HFF-Myc (cell line): ENCODE results near the gene RAMACL.

Experiments used
- DNase-seq: peaks from one replicate; pipeline ENCODE4 v3.0.0-alpha.2; 2011; ENCODE audit warnings: low read depth; ENCODE audit errors: extremely low read depth
- H3K4me3 ChIP-seq: replicated peaks from 2 replicates; pipeline ENCODE4 v1.5.1; 2011; ENCODE audit warnings: low read depth, mild to moderate bottlenecking, control low read depth, low read length
- TF ChIP-seq, protein P1 (sequence below): IDR thresholded peaks from 2 replicates; pipeline ENCODE4 v1.5.1; 2012; ENCODE audit warnings: mild to moderate bottlenecking, low read depth, low read length, control low read depth; ENCODE audit errors: missing control alignments

The RAMACL gene

DNA sequence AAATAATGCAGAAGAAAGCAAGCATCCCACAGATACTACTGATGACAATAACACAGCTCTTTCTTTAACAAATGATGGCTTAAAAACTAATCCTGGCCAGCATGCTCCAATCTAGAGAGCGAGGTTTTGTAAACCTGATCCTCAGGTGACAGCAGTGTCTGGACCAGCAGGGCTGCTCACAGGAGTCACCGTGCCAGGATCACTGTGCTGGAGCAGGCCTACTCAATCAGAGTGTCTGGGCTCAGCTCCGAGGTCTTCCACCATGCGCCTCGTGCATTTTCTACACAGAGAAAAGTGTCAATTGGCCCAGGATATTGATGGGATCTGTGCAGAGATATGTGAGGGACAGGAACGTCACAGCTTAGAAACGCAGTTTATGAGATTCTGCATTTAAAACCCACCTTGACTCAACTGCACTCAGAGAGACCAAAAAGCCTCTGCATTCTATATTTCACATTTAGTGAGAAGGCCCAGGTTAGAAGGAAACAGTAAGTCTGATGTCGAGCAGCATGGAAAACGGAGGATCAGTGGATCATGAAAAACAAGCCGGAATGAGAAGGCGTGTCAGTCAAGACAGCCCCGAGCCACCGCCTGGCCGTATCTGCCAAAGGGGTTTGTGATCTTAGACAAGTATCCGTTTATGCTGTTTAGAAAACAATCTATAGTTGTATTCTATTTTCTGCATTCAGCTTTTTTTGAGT is 7.8 kb downstream of the RAMACL start:
- TF ChIP-seq, protein P1, sequence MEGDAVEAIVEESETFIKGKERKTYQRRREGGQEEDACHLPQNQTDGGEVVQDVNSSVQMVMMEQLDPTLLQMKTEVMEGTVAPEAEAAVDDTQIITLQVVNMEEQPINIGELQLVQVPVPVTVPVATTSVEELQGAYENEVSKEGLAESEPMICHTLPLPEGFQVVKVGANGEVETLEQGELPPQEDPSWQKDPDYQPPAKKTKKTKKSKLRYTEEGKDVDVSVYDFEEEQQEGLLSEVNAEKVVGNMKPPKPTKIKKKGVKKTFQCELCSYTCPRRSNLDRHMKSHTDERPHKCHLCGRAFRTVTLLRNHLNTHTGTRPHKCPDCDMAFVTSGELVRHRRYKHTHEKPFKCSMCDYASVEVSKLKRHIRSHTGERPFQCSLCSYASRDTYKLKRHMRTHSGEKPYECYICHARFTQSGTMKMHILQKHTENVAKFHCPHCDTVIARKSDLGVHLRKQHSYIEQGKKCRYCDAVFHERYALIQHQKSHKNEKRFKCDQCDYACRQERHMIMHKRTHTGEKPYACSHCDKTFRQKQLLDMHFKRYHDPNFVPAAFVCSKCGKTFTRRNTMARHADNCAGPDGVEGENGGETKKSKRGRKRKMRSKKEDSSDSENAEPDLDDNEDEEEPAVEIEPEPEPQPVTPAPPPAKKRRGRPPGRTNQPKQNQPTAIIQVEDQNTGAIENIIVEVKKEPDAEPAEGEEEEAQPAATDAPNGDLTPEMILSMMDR: no peak
- DNase-seq: no peak
- H3K4me3 ChIP-seq: no peak overlapping the region

DNA sequence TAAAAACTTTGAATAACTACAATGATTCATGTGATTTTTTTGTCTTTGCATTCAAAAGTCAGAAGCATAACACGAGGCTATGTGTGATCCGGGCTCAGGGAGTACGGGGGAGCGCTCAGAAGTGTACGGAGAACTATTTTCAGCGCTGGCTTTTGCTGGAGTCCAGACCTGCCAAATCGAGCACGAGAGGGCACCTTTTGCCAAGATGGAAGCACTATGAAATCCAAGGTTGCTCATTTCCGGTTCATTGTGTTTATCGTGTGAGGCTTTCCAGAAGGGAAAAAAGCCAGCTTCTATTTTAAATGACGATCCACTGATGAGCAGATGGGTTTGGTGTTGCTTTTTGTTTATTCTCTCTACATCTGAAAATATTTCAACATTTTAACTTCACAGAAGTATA is 11.3 kb downstream of the RAMACL start:
- no peak overlapping the region for H3K4me3 ChIP-seq
- TF ChIP-seq, protein P1: no peak

DNA sequence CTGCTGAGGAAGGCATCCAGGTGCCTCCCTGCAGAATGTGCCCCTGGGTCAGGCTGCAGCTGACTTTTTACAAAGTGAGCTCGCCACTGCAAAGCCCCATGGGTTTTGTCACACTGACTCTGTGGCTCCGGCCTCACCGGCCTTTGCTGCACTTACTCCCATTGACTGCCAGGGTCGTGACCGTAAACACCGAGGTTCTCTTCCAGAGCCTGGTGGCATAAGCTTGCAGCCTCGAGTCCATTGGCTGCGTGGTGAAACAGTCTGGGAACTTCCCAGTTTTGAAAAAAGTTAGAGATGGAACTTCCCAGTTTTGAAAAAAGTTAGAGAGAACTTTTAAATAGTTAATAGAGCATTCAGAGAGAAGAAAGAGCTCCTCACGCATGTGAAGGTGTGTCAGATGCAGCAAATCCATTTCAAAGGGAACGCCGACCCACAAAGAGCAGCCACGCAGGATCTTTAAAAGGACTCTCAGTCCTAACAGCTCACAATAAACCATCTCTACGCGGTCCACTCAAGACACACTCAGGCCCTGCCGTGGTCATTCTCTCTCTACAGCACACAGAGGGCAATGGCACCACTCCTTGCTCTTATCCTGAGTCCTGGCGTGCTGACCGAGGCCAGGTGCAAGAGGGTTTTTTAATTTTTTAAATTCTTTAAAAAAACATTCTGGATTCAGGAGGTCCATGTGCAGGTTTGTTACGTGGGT is 12.8 kb downstream of the RAMACL start:
- no peak overlapping the region for H3K4me3 ChIP-seq
- TF ChIP-seq, protein P1: no peak
- DNase-seq: no peak

More for the DNA sequence above, 11.3 kb downstream of the RAMACL start:
- DNase-seq: no peak

DNA sequence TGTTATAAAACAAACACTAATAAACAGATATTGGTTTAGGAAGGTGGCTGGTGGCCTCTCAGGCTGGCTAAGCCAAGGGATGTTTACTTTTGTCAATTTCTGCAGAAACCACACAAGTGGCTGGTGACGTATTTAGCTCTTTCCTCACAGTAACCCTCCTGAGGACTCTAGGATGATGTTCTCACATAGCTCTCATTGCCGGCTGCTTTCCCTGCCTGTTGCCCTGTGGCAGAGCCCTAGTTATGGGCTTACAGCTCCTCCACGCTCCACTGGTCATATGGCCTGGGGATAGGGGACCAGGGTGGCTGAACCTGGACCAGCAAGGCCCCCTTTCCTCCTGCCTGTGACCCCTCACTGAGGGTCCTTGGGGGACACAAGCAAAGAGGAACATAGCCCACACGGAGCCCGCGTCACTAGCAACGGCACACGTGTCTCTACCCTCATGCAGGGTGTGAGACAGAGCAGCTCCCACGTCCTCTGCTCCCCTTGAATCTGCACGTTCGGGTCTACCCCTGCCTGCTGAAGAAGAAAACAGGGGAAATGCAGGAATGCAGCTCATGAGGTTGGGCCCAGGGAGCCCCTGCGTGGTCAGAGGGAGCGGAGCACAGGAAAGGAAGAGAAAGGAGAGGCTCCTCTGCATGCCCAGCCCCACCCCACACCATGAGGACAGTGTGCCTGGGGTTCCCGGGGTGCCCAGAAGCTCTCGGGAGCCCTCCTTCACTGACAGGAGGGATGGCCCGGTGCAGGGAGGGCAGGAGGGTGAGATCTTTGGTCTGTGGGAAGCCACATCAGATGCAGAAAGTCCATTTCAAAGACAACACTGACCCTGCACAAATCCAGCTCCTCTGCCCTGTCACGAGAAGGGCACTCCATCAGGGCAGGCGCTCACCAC is 13.9 kb downstream of the RAMACL start:
- H3K4me3 ChIP-seq: no peak overlapping the region
- no peak for DNase-seq
- TF ChIP-seq, protein P1: no peak

DNA sequence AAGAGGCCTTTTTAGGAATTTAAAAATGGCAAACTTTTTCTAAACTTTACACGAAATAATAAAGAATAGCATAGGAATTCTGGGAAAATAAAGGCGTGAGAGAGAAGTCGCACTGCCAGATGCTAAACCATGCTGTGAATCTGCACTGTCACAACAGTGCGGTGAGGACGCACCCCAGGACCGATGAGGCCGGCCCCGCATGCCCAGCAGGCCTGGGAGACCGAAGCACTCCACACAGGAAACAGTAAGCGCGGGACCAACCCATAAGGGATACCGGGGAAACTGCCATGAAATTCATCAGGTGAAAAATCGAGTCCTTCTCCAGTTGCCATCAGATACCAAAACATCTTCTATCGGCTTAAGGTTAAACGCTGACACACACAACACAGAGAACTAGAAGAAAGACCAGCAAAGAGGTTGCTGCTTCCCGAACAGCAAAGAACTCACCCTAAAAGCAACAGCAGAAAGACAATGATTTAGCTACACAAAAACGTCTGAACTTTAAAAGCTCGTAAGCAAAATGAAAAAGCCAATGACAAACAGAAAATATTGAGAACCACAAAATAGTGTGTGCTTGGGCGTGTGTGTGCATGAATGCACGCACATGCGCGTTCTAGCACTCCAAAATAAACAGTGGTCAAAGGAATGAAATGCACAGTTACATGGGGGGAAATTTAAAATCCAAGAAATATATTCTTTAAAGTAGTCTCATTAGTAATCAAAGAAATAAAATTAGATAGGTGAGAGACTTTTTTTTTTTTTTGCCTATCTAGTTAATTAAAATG is 15.4 kb downstream of the RAMACL start:
- DNase-seq: no peak
- TF ChIP-seq, protein P1: no peak
- H3K4me3 ChIP-seq: no peak overlapping the region

DNA sequence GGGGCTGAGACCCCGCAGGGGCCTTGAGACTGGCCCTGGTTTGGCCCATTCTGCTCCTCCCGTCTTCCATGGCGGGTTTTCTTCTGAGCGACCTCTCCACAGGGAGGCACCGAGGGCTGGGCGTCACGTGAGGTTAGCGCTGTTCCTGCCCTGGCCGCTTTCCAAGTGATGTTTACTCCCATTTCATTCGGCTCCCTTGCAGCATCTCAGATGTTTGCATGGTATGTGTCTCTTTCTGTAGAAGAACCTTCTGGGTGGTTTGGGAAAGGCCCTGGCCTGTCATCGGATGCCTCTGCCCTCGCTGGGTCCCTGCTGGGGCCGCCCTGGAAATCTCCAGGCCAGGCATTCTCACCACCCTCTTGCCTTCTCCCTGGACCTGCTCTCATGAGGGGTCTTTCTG is 17.3 kb downstream of the RAMACL start:
- no peak for DNase-seq
- no peak overlapping the region for H3K4me3 ChIP-seq
- TF ChIP-seq, protein P1: no peak
